ENCODE measurements around the gene RTP5.

RTP5 gene

GRCh38 chr2:241890524-241891235 is 21.2 kb downstream of the RTP5 start:
- DNase-seq: no peak

GRCh38 chr2:241891315-241891987 is 21.9 kb downstream of the RTP5 start:
- DNase-seq: no peak

GRCh38 chr2:241891988-241892298 is 22.4 kb downstream of the RTP5 start:
- no peak for DNase-seq

DNA sequence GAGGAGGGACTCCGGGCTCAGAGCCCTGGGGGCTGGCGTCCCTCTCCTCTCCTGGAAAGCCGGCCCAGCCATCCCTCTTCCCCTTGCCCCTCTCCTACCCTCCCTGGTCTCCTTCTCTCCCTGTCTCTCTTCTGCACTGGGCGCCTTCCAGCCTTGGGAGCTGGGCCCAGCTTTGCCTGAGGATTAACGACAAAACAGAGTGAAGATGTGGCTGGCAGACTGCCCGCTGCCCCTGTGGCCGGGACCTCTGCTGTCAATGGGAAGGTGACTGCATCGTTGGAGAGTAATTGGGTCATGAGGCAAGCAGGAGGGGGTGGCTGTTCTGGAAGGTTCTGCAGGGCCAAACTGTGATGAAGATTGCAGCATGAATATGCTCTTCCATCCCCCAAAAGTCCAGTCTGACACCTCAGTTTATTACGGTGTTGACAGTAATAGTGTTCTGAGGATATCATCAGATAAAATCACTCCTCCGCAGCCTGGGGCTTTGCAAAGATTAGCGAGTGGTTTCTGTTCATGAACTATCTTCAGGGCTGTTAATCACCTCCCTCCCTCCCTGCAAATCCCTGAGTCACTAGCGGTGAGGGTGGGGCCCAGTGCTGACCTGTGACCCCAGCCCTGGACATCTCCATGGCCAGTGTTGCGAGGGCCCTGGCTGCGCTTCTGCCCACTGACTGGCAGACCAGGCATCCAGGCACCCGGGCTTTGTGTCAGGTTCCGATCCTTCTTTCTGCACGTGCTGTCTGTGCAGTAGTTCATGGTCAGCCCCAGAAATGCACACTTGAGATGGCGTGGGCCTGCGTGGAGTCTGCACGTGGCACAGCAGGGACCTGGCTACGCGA is 23.0 kb downstream of the RTP5 start:
- DNase-seq: peak; percentile 7

DNA sequence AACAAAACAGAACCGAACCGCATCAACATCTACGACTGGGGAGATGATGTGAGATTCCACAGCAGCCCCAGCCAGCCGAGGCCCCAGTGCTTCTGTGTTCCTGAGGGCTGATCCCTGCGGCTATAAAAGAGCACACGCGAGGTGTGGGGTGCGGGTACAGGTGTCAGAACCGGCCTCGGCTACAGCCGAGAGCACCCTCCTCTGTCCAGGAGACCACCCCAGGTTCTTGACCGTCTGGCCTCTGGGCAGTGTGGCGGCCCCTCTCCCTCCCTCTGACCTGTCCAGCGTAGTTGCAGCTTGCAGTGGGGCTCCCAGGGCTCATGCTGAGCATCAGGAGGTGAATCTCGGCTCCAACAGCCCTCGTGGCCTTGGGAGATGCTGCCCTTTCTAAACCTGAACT is 23.7 kb downstream of the RTP5 start:
- DNase-seq: no peak

DNA sequence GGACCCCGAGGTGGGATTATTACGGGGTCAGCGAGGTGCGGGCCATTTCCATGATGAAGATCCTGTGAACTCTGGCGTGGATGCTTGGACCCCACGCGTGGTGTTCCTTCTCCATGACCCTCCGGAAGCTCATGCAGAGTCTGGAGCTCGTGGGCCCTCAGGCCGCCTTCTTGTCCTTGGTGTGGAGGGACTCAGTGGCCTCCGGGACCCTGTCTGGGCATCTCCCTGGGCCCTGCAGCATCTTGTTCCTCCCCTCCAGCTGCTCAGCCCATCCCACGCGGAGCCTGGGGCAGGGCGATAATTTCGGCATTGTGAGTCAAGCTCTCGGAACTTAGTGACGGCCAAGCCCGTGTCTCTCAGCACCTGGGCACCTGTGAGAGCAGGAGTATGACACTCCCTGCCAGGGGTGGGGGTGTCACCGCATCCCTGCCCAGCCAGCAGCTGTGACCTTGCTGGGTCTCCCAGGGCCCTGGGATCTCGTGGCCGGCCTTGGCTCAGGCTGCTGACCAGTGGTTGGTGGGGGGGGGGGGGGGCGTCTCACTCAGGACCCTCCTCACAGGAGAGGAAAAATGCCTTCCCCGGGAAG is 24.6 kb downstream of the RTP5 start:
- no peak for DNase-seq

GRCh38 chr2:241894681-241895426 is 25.3 kb downstream of the RTP5 start:
- DNase-seq: no peak

GRCh38 chr2:241895427-241895711 is 25.8 kb downstream of the RTP5 start:
- DNase-seq: no peak

GRCh38 chr2:241895712-241896641 is 26.4 kb downstream of the RTP5 start:
- no peak for DNase-seq

- no peak for DNase-seq
Measured at GRCh38 chr2:241896746-241897201, 27.2 kb downstream of the RTP5 start.

- DNase-seq: no peak
Measured at GRCh38 chr2:241897231-241897916, 27.8 kb downstream of the RTP5 start.

- no peak for DNase-seq
Measured at GRCh38 chr2:241898463-241899270, 29.1 kb downstream of the RTP5 start.

- DNase-seq: no peak
Measured at GRCh38 chr2:241900251-241901017, 30.9 kb downstream of the RTP5 start.

- DNase-seq: no peak
Measured at GRCh38 chr2:241901018-241901380, 31.5 kb downstream of the RTP5 start.

GRCh38 chr2:241901500-241902351 is 32.2 kb downstream of the RTP5 start:
- DNase-seq: no peak

- no peak for DNase-seq
Measured at GRCh38 chr2:241902357-241902991, 32.9 kb downstream of the RTP5 start.

- no peak for DNase-seq
Measured at GRCh38 chr2:241903121-241904010, 33.8 kb downstream of the RTP5 start.
